Urinary bladder (tissue), 4 donors: ENCODE data around the gene WDFY4. TPM values are rescaled to one million over a fixed set of nuclear protein-coding genes. Genes with fewer than 3 reads are reported as not detected.

ENCODE experiments used
- DNase-seq: peaks from one replicate; pipeline ENCODE4 v3.0.0-alpha.2; 2015; ENCODE audit errors: extremely low spot score
- H3K27ac ChIP-seq: one replicate; pipeline ENCODE4 v1.5.1; 2013; ENCODE audit warnings: low read depth, mild to moderate bottlenecking, moderate library complexity
- H3K36me3 ChIP-seq: one replicate; pipeline ENCODE4 v1.6.1; 2013; ENCODE audit warnings: mild to moderate bottlenecking, moderate library complexity; ENCODE audit not compliant: insufficient read depth
- H3K4me1 ChIP-seq: one replicate; pipeline ENCODE4 v1.6.1; 2013; ENCODE audit warnings: mild to moderate bottlenecking, moderate library complexity; ENCODE audit not compliant: insufficient read depth
- H3K4me3 ChIP-seq: one replicate; pipeline ENCODE4 v1.5.1; 2013; ENCODE audit warnings: low read depth, low read length
- WGBS: extraction: QIAGEN DNeasy Blood & Tissue Kit; methylation state at CpG from one replicate; pipeline ENCODE4 v1.1.7; 2013; 5-methylcytosine and 5-hydroxymethylcytosine counted together
- polyA plus RNA-seq: library from polyadenylated mRNA; stranded (reverse); fragments of 200-250 nt; gene quantifications from one replicate; pipeline ENCODE4 v1.2.3, GENCODE V29; 2013
- total RNA-seq: library from RNA; depleted of rRNA; stranded (reverse); fragments of >200 nt; gene quantifications from one replicate; pipeline ENCODE4 v1.2.3, GENCODE V29; 2014
- donor health status: healthy with polysubstance abuse.
- donor health status: healthy.

The WDFY4 gene
- total and polyA plus RNA-seq, 2 donors = 2.0 to 4.9 TPM

GRCh38 chr10:48685731-48686130 lies 1.1 kb downstream of the WDFY4 start:
- Histone ChIP-seq H3K36me3 (no peaks in the 10 kb centered on the region), H3K4me1 (no peaks in the 10 kb centered on the region), H3K27ac (no peak overlapping the region), H3K4me3 (no peak overlapping the region)
- DNase-seq = no peak
- WGBS = 88% methylated on average over 6 of the region's 6 CpGs

GRCh38 chr10:48690791-48691660 lies 6.4 kb downstream of the WDFY4 start:
- no peak for DNase-seq
- H3K27ac ChIP-seq = no peak overlapping the region
- no peaks in the 10 kb centered on the region for H3K4me1 ChIP-seq
- no peak overlapping the region for H3K4me3 ChIP-seq
- 89% methylated on average over 12 of the region's 12 CpGs for WGBS
- no peaks in the 10 kb centered on the region for H3K36me3 ChIP-seq

GRCh38 chr10:48691812-48692528 lies 7.3 kb downstream of the WDFY4 start:
- no peaks in the 10 kb centered on the region for H3K36me3 ChIP-seq
- no peaks in the 10 kb centered on the region for H3K4me1 ChIP-seq
- no peak for DNase-seq
- no peak overlapping the region for H3K27ac ChIP-seq
- 63% methylated on average over 8 of the region's 8 CpGs for WGBS
- no peak overlapping the region for H3K4me3 ChIP-seq

GRCh38 chr10:48692748-48693147 lies 8.1 kb downstream of the WDFY4 start:
- Histone ChIP-seq H3K4me3 (no peak overlapping the region), H3K27ac (no peak overlapping the region), H3K36me3 (no peaks in the 10 kb centered on the region), H3K4me1 (no peaks in the 10 kb centered on the region)
- no peak for DNase-seq
- WGBS = 85% methylated on average over 4 of the region's 4 CpGs

- Histone ChIP-seq H3K27ac (no peak overlapping the region), H3K4me3 (no peak overlapping the region)
Measured at GRCh38 chr10:48693206-48693605, 8.5 kb downstream of the WDFY4 start.

GRCh38 chr10:48694371-48695030 lies 9.8 kb downstream of the WDFY4 start:
- no peak for DNase-seq
- Histone ChIP-seq H3K4me1 (no peaks in the 10 kb centered on the region), H3K4me3 (no peak overlapping the region), H3K36me3 (no peaks in the 10 kb centered on the region), H3K27ac (no peak overlapping the region)
- WGBS = 90% methylated on average over 7 of the region's 7 CpGs

More at GRCh38 chr10:48693206-48693605, 8.5 kb downstream of the WDFY4 start:
- Histone ChIP-seq H3K36me3 (no peaks in the 10 kb centered on the region), H3K4me1 (no peaks in the 10 kb centered on the region)
- no peak for DNase-seq
- 86% methylated on average over 4 of the region's 4 CpGs for WGBS

- no peak overlapping the region for H3K27ac ChIP-seq
- no peak for DNase-seq
- no peak overlapping the region for H3K4me3 ChIP-seq
- WGBS = 94% methylated on average over 13 of the region's 13 CpGs
- no peaks in the 10 kb centered on the region for H3K4me1 ChIP-seq
- H3K36me3 ChIP-seq = no peaks in the 10 kb centered on the region
Measured at GRCh38 chr10:48695636-48696534, 11.2 kb downstream of the WDFY4 start.

- H3K36me3 ChIP-seq = no peaks in the 10 kb centered on the region
- H3K4me1 ChIP-seq = no peaks in the 10 kb centered on the region
- H3K27ac ChIP-seq = no peak overlapping the region
- 95% methylated on average over 4 of the region's 4 CpGs for WGBS
- DNase-seq = no peak
- no peak overlapping the region for H3K4me3 ChIP-seq
Measured at GRCh38 chr10:48696535-48696873, 11.8 kb downstream of the WDFY4 start.

- Histone ChIP-seq H3K27ac (no peak overlapping the region), H3K4me3 (no peak overlapping the region), H3K36me3 (no peaks in the 10 kb centered on the region), H3K4me1 (no peaks in the 10 kb centered on the region)
- 93% methylated on average over 5 of the region's 5 CpGs for WGBS
- no peak for DNase-seq
Measured at GRCh38 chr10:48697091-48697490, 12.4 kb downstream of the WDFY4 start.

- 89% methylated on average over 19 of the region's 19 CpGs for WGBS
- Histone ChIP-seq H3K4me3 (no peak overlapping the region), H3K27ac (no peak overlapping the region), H3K4me1 (no peaks in the 10 kb centered on the region), H3K36me3 (no peaks in the 10 kb centered on the region)
- DNase-seq = no peak
Measured at GRCh38 chr10:48697821-48698764, 13.4 kb downstream of the WDFY4 start.

GRCh38 chr10:48699011-48699627 lies 14.4 kb downstream of the WDFY4 start:
- H3K36me3 ChIP-seq = no peaks in the 10 kb centered on the region
- no peak overlapping the region for H3K27ac ChIP-seq
- H3K4me3 ChIP-seq = no peak overlapping the region
- no peaks in the 10 kb centered on the region for H3K4me1 ChIP-seq
- 81% methylated on average over 8 of the region's 8 CpGs for WGBS
- DNase-seq = no peak

GRCh38 chr10:48700071-48700470 lies 15.4 kb downstream of the WDFY4 start:
- Histone ChIP-seq H3K4me1 (no peaks in the 10 kb centered on the region), H3K36me3 (no peaks in the 10 kb centered on the region), H3K4me3 (no peak overlapping the region), H3K27ac (no peak overlapping the region)
- no peak for DNase-seq
- WGBS = 81% methylated on average over 2 of the region's 2 CpGs
